HG02852 (cell line): ENCODE results near the gene KLHL2.
"Not testable (repeated sequence)": the region's sequence is repeated elsewhere in the genome, so short reads cannot be mapped to it uniquely, and the experiment has no call there.

Experiments used
- ATAC-seq: cut with Tn5 transposase; IDR thresholded peaks from one replicate; pipeline ENCODE4 v1.9.1; 2021; ENCODE audit warnings: mild to moderate bottlenecking, moderate library complexity; ENCODE audit not compliant: unreplicated experiment

The KLHL2 gene

DNA sequence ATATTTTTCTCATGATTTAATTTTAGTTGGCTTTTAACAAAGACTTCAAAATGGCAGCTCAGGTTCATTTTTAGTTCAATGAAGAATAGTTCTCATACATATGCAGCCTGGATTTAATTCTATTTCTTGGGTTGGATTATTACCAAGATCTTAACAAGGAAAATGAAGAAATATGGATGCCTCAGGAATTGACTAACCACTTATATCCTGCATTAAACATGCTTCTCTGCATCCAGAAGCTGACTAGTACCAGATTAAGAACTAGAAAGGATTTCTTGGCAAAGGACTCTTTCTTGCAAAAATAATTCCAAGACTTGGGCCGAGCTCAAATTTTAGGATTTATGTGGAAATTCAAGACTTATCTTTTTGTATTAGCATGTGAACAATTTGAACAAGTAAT is 5.6 kb upstream of the KLHL2 start:
- no peak for ATAC-seq

DNA sequence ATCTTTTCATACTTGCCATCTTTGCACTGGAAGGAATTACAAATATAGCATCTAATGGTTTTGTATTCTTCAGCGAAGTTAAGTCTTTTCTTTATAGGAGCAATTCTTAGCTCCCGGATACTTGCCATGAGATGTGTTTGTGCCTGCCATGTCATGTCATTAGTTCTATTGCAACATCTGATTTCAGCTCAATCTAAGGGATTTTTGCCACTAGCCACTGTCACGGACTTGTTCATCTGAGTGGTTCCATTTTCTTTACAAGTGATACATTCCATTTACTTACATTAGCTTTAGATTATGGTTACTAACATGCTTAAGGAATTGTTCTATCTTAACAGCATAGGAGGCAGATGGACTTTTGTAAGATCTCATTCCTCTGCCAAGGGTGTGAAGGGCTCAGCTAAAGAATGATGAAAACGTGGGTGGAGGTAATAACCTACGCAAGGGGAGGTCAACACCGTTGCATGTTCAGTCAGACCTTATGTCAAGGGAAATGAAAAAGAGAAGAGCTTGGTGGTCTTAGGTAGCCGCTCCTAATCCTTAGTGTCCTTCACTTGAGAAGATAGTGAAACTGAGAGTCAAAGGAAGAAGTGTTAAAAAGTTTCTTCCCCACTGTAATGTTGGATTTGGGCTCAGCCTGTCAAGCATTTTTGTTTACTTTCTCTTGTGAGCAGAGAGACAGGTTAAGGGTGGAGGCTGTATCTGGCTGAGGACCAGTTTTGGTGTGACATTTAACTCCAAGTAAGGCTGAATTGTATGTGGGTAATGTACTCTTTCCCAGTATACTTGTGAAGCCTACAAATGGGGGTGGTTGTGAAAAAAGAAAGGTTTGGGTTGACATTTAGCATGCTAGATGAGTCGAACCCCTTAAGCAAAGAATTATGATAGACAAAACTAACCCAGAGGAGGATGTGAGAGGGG is 3.6 kb upstream of the KLHL2 start:
- ATAC-seq, result no peak

DNA sequence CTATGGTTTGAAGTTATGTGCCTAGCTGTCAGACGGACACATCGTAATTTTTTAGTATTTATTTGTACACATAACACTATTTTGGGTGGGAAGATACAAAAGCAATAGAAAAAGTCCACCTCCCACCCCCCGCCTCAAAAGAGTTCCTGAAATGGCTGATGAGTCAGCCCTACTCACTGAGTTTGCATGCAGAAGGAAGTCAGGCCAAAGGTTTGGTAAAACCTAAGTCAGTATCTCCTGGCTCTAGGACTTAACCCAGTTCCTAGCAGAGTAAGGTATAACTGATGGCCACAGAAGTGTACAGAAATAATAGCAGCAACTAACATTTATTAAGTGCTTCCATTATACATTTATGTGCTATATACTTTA is 2.9 kb upstream of the KLHL2 start:
- ATAC-seq, result no peak

DNA sequence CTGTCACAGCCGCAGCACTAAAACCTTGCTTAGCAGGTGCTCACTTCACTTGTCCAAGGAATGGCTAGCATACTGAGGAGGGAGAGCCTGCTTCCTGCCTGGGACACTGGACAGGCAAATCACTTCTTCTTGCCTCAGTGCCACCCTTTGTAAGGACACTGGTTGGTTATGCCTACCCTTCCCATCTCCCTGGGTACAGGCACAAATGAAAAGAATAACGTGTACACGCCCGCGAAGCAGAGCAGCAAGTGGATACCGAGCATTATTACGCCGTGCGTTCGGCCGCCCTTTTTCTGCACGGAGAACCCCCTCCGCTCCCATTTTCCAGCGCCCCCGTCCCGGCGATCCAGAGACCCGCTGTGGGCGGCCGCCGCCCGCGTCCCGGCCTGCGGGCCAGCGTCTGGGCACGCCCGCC is 338 bp upstream of the KLHL2 start:
- peak; percentile 27 for ATAC-seq

DNA sequence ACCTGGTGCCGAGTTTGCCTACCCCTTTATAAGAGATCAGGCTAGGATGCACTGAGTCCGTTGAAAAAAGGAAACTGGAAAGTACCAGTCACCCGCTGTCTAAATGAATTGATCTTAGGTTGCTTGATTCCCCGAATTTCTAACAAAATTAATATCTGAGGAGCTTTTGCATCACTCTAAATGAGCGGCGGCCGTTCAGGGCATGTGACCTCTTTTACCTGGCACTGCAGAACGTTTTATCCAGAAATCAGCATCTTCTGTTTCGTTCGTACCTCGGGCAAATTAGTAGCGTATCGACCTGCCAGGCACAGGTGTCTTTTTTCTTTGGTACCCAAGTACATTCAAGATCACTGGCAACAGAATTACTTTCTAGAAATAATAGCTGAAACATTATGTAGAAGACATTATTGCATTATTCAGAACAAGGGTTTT is 876 bp downstream of the KLHL2 start:
- peak; percentile 14 for ATAC-seq

DNA sequence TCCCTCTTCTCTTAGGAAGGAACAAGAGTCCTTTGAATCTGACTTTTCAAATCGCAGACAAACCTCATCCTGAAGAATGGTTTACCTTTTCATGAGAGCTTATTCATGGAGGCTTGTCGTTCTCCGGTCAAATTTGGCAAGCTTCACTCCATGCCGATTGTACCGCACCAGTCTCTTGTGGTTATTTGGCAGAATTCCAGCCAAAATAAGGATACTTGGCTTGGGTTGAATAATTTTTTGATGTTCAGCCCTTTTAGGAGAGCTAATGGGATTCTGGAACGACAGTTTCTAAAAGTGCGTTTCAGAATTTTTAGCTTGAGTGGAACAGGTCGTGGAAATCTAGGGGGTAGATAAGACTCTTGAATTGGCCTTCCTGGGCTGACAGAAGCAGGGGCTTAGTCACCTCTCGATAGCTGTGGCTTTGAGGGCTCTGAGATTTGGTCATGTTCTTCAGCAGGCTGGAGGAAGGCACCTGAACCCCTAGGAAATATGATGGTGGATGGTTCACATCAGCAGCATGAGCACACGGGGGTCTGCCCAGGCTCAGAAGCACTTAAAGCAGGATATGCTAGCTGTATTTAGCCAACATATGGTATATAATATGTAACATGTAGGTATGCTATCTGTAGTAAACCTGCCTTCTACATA is 1.5 kb downstream of the KLHL2 start:
- no peak for ATAC-seq

DNA sequence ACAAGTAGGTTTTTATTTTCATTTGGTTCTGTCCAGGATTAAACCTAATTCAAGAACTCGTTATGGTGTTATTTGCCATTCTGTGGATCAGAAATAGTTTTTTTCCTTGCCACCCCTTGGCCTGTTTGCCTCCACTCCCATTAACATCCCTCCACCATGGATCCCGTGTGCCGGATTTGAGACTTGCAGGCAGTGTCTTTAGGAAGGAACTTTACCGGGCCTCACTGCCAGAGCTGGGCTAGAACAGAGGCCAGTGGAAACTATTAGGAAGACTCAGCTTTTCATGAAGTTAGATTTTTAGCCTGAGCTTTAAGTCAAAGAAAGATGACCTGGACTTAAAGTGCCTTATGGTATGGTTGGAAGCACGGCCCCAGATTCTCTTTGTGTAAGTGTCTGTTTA is 2.4 kb downstream of the KLHL2 start:
- ATAC-seq, result no peak

DNA sequence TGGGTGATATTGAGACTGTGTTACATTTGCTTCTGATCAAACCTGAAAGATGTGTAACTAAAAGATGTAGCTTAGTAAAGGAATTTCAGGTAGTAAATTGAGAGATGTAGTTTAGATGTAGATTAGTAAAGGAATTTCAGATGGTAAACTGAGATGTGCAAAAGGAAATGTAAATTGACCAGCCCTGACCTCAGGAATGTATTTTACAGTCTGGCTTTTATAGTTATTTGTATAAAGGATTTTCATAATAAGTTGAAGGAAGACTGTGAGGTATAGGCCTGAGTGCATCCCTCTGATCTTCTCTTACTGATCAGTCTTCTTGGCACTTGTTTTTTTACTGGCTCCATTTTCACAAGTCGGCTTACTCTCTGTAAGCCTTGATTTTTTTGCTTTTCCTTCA is 3.2 kb downstream of the KLHL2 start:
- no peak for ATAC-seq

DNA sequence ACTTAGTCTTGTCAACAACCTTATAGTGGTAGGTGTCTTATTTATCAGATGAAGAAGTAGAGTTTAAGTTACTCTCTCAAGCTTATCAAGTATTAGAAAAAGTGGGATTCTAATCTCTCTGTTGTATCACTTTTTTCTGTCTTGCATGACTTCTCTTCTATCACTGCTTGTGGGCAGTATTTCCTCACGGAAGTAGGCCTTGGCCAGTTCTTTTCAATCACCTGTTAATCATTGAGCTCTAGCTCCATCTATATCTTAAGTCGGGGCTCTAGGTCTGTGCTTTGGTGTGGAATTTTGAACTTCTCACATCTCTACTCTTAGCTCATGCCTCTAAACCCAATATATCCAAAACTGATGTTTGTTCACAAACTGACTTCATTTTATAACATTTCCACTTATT is 5.3 kb downstream of the KLHL2 start:
- not testable (repeated sequence) for ATAC-seq

DNA sequence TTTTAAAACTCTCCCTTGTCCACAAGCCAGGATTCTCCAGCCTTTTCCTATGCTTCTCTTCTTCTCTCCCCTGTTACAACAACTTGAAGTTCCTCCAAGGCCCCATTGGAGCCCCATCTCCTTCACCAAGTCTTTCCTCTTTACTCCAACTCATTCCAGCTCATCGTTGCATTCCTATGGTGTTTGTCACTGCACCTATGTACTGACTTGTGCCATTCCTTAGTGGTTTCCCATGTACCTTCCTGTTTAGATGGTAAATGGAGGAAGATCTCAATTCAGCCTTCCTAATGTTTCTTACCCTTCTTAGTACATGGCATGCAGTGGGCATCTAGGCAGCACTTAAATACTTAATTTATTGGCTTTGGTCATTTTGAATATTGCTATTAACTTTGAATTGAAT is 6.0 kb downstream of the KLHL2 start:
- ATAC-seq, result not testable (repeated sequence)

DNA sequence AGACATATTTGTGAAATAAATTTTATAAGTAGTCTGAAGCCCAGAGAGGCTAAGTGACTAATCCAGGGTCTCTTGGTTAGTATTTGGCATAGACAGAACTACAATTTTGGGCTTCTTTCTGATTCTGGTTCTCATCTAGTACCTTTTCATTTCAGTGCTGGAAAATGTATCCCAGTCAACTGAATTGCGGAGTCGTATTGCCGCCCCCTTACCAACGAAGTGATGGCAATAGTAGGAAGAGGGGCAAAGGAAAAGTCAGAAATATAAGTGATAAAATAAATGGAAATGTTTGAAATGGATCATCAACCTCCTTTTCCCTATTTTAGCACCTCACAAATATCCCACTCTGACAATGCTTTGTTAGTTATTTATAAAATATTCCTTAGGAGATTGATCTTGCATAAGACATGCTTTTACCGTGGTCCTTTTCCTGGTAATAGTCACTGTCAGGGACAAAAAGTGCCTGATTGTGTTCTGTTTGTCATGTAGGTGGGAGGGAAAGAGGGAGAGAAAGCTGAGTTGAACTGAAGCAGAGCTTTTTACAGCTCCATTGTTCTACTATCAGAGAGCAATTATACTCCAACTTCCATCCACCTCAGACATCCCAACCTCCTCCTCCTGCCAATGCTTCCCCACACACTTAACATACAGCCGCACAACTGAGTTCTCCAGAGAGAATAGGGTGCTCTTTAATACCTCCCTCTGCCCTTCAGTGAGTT is 6.8 kb downstream of the KLHL2 start:
- not testable (repeated sequence) for ATAC-seq

DNA sequence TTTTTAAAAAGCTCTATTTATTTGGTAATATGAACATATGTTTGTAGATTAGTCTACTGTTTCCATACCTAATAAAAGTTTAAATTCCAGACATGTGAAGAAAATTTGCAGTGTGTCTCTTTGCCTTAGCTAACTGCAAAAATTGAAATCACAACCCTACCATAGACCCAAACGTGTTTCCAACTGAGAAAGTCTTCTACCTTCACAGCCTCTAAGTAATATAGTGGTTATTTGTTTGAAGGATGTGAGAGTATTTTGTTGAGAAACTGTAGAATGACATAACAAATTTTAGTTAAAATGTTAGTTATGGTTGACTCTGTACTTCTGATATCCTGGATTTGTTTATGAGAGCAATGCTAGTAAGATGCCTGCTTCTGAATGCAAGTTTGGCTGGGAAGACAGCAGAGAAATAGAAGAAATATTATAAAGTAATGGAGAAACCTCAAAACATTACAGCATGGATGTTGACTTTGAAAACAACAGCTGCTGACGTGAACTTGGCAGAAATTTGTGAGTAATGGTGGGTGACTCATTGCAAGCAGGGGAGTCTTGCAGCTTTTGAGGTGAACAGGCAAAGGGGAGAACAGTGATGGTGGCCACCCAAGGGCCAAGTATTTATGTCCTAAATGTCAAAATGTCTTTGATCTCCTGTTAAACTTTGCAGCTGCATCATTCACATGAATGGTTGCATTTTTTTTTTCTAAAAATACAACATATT is 7.8 kb downstream of the KLHL2 start:
- ATAC-seq, result peak; percentile 58

DNA sequence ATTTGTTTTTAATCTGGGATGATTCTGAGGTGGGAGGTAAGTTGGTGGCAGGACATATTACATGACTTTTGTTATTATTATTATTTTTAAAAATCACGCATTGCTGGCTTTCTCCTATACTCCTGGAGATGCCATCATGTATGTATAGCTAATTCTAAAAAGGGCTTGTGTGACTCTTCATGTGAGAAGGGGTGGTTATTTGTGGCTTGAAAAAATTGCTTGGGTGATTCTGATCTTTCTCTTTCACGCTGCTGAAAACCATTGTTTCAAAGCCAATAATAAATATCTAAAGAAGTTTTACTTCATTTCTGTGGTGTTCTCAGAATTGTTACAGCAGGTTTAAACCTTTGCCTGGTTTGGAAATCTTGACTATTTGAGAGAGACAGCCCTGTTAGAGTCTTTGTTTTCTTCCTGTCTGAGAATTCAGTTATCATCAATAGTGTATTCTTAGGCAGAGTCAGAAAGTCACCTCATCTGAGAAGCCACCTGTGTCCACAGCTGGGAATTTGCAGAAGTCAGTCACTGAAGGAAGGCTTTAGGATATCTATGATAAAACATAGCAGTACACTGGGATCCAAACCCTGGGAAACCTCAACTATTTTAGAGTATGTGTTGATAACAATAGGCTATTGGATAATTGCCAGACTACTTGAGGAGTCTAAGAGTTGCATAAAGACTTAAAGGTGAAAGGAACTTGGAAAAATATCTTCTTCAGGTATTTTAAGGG is 8.6 kb downstream of the KLHL2 start:
- ATAC-seq, result peak; percentile 78

DNA sequence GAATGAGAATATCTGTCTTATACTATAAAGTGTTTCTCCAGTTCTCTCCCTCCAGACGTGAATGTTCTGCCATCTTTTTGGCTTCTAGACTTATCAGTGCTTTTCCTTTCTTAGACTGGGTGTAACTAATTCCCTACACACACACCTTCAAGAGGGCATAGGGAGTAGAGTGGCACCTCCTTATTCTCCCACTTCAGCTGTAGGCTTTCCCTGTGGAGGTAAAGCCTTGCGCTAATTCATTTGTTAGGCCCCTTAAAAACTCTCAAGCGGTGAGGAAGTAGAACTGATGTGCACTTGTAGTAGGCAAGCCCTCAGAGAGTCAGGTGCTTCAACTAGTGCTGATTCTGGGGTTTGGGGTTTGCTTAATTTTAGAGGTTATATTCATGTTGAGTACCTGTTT is 10.0 kb downstream of the KLHL2 start:
- ATAC-seq, result no peak

DNA sequence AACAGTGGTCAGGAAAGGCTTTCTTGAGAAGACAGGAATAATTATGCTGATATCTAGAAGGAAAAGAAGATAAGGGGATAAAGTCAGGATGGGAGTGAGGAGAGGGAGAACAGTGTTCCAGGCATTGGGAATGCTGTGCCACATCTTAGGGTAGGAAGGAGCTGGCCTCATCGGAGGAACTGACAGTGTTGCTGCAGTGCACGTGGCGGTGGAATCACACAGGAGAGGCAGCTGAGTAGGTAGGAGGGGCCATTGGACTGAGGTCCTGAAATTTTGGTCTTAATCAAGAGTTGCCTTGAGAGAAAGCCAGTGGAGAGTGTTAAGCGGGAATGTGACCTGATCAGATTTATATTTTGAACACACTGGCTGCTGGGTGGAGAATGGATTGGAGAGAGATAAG is 13.9 kb downstream of the KLHL2 start:
- not testable (repeated sequence) for ATAC-seq

DNA sequence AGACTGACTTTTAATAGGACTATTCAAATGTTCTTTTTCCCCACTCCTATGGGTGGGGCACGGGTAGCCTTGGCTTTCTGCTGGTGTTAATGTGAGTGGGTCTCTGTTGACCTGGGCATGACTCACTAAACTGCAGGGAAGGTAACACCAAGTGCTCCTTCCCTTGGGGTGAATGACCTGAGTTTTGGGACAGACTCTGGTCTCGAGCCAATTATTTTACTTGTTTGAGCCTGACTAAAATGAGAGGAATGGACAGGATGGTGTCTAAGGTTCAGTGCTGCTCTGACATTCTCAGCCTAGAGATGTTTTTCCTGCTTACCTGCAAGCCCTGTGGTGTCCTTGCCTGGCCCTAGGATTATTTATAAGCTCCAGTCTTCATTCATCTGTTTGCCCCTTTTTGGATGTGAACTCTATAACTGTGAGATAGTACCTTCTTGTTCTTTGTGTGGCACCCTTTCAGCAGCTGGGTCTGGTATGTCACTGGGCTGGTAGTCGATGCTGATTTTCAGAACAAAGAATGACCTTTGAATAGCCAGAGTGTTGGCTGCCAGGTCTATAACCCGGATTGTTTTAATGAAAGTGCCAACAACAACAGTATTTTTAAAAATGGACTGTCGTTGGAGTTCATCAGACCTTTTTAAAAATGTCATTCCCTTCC is 14.8 kb downstream of the KLHL2 start:
- ATAC-seq, result not testable (repeated sequence)

DNA sequence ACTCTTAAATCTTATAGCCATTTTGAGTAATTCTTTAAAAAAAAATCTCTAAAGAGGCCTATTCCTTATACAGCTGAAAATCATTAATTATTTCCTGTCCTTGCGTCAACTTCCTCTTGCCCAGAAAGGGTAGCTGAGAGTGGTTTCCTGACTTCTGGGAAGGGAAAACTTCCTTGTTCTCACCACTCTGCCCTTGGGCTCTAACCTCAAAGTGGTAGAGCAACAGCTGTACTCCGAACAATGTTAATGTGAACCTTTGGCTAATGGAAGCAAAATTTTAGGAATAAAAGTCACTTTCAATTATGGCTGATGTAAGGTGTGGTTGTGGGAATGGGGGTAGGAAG is 15.3 kb downstream of the KLHL2 start:
- ATAC-seq, result no peak

DNA sequence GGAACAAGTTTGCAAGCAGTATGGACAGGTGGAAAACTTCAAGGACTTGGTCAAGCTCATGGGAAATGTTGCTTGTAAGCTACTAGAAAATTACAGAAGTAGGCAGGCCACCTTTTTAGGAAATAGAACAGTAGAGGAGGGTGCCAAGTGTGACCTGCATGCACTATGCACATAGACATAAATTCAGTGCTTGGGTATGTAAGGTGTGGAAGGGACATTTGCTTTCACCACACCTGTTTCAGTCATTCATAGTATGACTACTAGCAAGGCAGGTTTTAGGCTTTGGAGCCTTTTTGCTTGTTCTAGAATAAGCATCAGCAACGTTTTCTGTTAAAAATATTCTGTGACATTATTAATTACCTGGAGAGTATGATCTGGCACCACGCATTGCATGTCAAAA is 20.0 kb downstream of the KLHL2 start:
- not testable (repeated sequence) for ATAC-seq

DNA sequence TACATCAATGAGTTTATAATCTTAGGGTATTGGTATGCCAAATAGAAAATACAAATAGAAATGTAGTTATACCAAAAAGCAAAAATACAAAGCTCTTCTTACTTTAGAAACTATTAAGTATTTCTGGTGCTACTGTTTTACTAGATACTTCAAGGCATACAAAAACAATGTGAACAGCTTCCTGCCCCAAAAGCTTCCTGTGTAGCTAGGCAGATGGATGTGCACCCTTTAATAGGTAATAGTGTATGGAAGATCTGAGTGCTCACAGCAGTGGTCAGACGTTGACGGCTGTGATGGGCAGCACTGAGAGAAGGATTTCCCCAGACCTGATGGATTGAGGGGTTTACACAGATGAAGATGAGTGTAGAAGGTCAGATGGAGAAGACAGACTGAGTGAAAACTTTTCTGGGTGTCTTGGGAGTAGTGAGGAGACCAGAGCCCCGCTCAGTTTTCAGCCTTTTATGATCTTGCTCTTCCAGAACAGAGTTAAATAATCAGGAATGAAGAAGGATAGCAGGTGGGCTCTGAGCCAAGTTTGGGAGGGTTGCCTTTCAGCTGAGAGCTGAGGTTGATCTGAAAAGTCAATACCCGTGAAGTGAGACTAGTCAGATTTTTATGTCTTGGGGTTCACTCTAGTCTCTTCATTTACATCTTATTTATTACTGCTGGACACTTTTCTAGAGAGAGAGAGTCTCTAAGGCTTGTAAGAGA is 22.3 kb downstream of the KLHL2 start:
- ATAC-seq, result not testable (repeated sequence)
